Measurements from ENCODE around the gene RANGRF.

Gene RANGRF

DNA sequence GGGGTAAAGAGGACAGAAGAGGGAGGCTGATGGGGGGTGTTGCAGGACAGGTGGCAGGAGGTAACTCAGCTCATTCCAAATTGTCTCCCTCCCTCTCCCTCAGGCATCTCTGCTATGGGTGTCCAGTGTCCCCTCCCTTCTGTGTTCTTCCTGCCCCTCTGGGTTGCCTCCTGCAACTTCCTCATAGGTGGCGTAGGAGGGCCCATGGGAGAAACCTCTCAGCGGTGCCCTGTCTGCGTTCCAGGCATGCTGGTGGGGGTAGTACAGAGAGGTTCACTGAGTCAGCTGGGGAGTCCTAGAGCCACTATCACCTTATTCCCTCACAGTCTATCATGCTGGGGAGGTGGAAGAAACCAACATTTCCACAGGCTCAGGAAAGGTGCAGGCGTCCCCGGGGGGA is 36.5 kb downstream of the RANGRF start:
- no peaks in the 10 kb centered on the region for H3K36me3 ChIP-seq (ENCODE audit: control insufficient read depth, low read length)
- no peaks in the 10 kb centered on the region for H3K9me3 ChIP-seq (ENCODE audit: control insufficient read depth, insufficient read depth, low read length)
- H3K4me2 ChIP-seq (ENCODE audit: low read length): no peak overlapping the region
- H3K9me2 ChIP-seq (replicated peaks; ENCODE audit: control insufficient read depth, low read length): no peaks in the 10 kb centered on the region
- peaks cover 8% of the 10 kb centered on the region for H3K4me1 ChIP-seq (ENCODE audit: control insufficient read depth, low read length)
- no peak overlapping the region for H3K4me3 ChIP-seq (ENCODE audit: low read length)
- no peaks in the 10 kb centered on the region for H4K20me1 ChIP-seq (ENCODE audit: control insufficient read depth, insufficient read depth, low read depth, low read length)
- H3K27me3 ChIP-seq (ENCODE audit: control insufficient read depth, low read length): peaks cover 21% of the 10 kb centered on the region
- TF ChIP-seq, protein P1, sequence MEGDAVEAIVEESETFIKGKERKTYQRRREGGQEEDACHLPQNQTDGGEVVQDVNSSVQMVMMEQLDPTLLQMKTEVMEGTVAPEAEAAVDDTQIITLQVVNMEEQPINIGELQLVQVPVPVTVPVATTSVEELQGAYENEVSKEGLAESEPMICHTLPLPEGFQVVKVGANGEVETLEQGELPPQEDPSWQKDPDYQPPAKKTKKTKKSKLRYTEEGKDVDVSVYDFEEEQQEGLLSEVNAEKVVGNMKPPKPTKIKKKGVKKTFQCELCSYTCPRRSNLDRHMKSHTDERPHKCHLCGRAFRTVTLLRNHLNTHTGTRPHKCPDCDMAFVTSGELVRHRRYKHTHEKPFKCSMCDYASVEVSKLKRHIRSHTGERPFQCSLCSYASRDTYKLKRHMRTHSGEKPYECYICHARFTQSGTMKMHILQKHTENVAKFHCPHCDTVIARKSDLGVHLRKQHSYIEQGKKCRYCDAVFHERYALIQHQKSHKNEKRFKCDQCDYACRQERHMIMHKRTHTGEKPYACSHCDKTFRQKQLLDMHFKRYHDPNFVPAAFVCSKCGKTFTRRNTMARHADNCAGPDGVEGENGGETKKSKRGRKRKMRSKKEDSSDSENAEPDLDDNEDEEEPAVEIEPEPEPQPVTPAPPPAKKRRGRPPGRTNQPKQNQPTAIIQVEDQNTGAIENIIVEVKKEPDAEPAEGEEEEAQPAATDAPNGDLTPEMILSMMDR (IDR thresholded peaks at IDR 0.05; ENCODE audit: low read depth, low read length, poor library complexity, severe bottlenecking): no peak
- TF ChIP-seq EZH2phosphoT487 (IDR thresholded peaks at IDR 0.05; ENCODE audit: borderline replicate concordance, low read length): no peak
- H3K79me2 ChIP-seq (ENCODE audit: control insufficient read depth, low read length): no peaks in the 10 kb centered on the region
- H3K27ac ChIP-seq (ENCODE audit: low read depth, low read length): no peak overlapping the region
- H3F3A ChIP-seq (ENCODE audit: control insufficient read depth, insufficient read depth): no peaks in the 10 kb centered on the region

DNA sequence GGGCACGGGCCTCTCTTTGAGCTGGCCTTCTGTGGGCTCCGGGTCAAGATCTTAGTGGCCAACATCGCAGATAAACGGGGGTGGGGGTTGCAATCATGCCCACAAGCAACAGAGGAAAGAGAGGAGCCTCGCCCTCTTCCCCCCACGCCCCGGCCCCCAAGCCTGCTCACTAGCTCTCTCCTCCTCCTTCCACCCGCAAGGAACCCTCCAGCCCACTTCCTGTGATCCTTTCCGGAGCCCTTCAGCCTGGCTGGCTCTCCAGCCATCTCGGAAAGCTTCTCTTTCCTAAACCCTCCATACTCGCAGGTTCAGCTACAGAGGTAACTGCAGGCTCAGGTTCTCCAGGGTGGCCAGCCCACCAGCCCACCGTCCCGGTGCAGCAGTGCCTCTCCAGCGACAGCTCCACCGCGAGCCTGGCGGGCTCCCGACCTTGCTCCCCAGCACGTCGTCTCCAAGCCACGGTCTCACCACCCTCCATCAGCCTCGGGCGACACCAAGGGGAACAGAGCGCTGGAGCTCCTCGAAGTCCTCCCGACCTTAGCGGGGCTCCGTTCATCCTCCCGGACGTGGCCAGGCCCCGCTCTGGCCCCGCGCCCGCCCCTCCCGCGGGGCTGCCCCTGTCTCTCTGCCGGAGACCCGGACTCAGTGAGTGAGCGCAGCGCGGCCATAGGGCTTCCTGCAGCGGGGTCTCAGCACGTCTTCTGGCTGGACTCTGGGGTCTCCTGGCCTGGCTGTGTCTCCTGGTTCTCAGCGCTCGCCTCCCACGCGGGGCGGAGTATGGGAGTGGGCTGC is 38.2 kb downstream of the RANGRF start:
- no peaks in the 10 kb centered on the region for H3K79me2 ChIP-seq (ENCODE audit: control insufficient read depth, low read length)
- H3K4me3 ChIP-seq (ENCODE audit: low read length): peak overlapping the region; percentile 39; the same call in 1 of the 2 replicates
- H3F3A ChIP-seq (ENCODE audit: control insufficient read depth, insufficient read depth): no peaks in the 10 kb centered on the region
- peaks cover 8% of the 10 kb centered on the region for H3K4me1 ChIP-seq (ENCODE audit: control insufficient read depth, low read length)
- H3K27ac ChIP-seq (ENCODE audit: low read depth, low read length): no peak overlapping the region
- TF ChIP-seq, protein P1 (IDR thresholded peaks at IDR 0.05; ENCODE audit: low read depth, low read length, poor library complexity, severe bottlenecking): no peak
- H3K4me2 ChIP-seq (ENCODE audit: low read length): peak overlapping the region; percentile 46
- H4K20me1 ChIP-seq (ENCODE audit: control insufficient read depth, insufficient read depth, low read depth, low read length): no peaks in the 10 kb centered on the region
- no peaks in the 10 kb centered on the region for H3K9me2 ChIP-seq (replicated peaks; ENCODE audit: control insufficient read depth, low read length)
- peaks cover 21% of the 10 kb centered on the region for H3K27me3 ChIP-seq (ENCODE audit: control insufficient read depth, low read length)
- H3K9me3 ChIP-seq (ENCODE audit: control insufficient read depth, insufficient read depth, low read length): no peaks in the 10 kb centered on the region
- no peaks in the 10 kb centered on the region for H3K36me3 ChIP-seq (ENCODE audit: control insufficient read depth, low read length)

DNA sequence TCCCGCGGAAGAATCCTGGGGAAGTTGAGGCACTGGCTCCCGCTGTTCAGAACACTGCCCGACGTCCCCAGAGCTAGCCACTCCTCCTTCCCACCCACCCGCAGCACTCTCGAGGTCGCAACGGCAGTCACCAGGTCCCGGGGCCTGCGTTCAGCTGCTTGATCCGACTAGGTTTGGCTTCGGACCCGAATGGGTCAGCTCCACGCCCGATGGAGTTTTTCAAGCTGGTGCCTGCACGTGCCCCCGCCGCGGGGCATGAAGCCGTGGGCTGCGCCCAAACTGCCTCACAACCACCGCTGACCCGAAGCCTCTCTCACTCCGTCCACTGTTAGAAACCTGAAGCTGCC is 38.8 kb downstream of the RANGRF start:
- Histone ChIP-seq H3K9me2 (replicated peaks; ENCODE audit: control insufficient read depth, low read length) (no peaks in the 10 kb centered on the region), H3K4me3 (ENCODE audit: low read length) (no peak overlapping the region), H3F3A (ENCODE audit: control insufficient read depth, insufficient read depth) (no peaks in the 10 kb centered on the region), H3K36me3 (ENCODE audit: control insufficient read depth, low read length) (no peaks in the 10 kb centered on the region), H3K9me3 (ENCODE audit: control insufficient read depth, insufficient read depth, low read length) (no peaks in the 10 kb centered on the region), H3K4me1 (ENCODE audit: control insufficient read depth, low read length) (peaks cover 8% of the 10 kb centered on the region), H3K4me2 (ENCODE audit: low read length) (no peak overlapping the region), H3K27me3 (ENCODE audit: control insufficient read depth, low read length) (peaks cover 21% of the 10 kb centered on the region), H4K20me1 (ENCODE audit: control insufficient read depth, insufficient read depth, low read depth, low read length) (no peaks in the 10 kb centered on the region), H3K27ac (ENCODE audit: low read depth, low read length) (no peak overlapping the region), H3K79me2 (ENCODE audit: control insufficient read depth, low read length) (no peaks in the 10 kb centered on the region)
- no peak for TF ChIP-seq EZH2phosphoT487 (IDR thresholded peaks at IDR 0.05; ENCODE audit: borderline replicate concordance, low read length)
- TF ChIP-seq, protein P1 (IDR thresholded peaks at IDR 0.05; ENCODE audit: low read depth, low read length, poor library complexity, severe bottlenecking): no peak
